HEK293 (cell line): ENCODE data around the gene KIF20B.
A peak's percentile ranks its signal among the peaks of the same experiment; 100 is the strongest.

Source experiments
- CTCF ChIA-PET: fragments of 350-600 bp; formaldehyde crosslinking; extraction: SDS; loops from one replicate; lab custom pipeline; 2021; ENCODE audit warnings: antibody characterized with exemption; lab: Yijun Ruan, JAX
- POLR2A ChIA-PET: fragments of 300-600 bp; formaldehyde crosslinking; extraction: SDS; loops from one replicate; lab custom pipeline; 2020; ENCODE audit warnings: antibody characterized with exemption, inconsistent platforms; lab: Yijun Ruan, JAX
- H3K27ac ChIP-seq: fragments of 200-500 bp; sonication (Bioruptor generic); 2 replicates; pipeline ENCODE4 v1.5.1; 2014; ENCODE audit warnings: low read depth, low read length, control low read depth, inconsistent platforms; ENCODE audit errors: extremely low read depth
- H3K36me3 ChIP-seq, 2 experiments: fragments of 200-500 bp in 1 of 2; sonication (Bioruptor generic) in 1 of 2; 1 replicate in 1 of 2; 2 replicates in 1 of 2; pipeline ENCODE4 v1.5.1; 2014 to 2017; ENCODE audit warnings: inconsistent platforms in 2 of 2, low read length in 2 of 2; ENCODE audit not compliant: control insufficient read depth in 2 of 2, insufficient read depth in 1 of 2
- H3K4me1 ChIP-seq: fragments of 200-500 bp; sonication (Bioruptor generic); 2 replicates; pipeline ENCODE4 v1.5.1; 2014; ENCODE audit warnings: mild to moderate bottlenecking, low read length, inconsistent platforms; ENCODE audit not compliant: control insufficient read depth, insufficient read depth
- H3K4me3 ChIP-seq: 2 replicates; pipeline ENCODE4 v1.5.1; 2011; ENCODE audit warnings: low read depth, mild to moderate bottlenecking, control low read depth, low read length, moderate library complexity
- H3K9me3 ChIP-seq: fragments of 200-500 bp; sonication (Bioruptor generic); 2 replicates; pipeline ENCODE4 v1.5.1; 2014; ENCODE audit warnings: low read depth, low read length, inconsistent platforms; ENCODE audit not compliant: control insufficient read depth, insufficient read depth
- FEZF1 ChIP-seq: fragments of 450-650 bp; formaldehyde crosslinking; IDR thresholded peaks from 2 replicates; pipeline ENCODE4 v1.5.1; 2016; ENCODE audit warnings: missing biosample characterization, missing genetic modification characterization
- KLF16 ChIP-seq: fragments of 450-650 bp; formaldehyde crosslinking; IDR thresholded peaks from 2 replicates; pipeline ENCODE4 v1.5.1; 2017; ENCODE audit warnings: missing biosample characterization, missing genetic modification characterization
- PRDM4 ChIP-seq: fragments of 450-650 bp; formaldehyde crosslinking; IDR thresholded peaks from 2 replicates; pipeline ENCODE4 v1.5.1; 2017; ENCODE audit warnings: missing biosample characterization, missing genetic modification characterization
- RBAK ChIP-seq: fragments of 450-650 bp; formaldehyde crosslinking; IDR thresholded peaks from 2 replicates; pipeline ENCODE4 v1.5.1; 2016; ENCODE audit warnings: missing biosample characterization, missing genetic modification characterization
- ZBTB11 ChIP-seq: fragments of 450-650 bp; formaldehyde crosslinking; conservative IDR thresholded peaks from 2 replicates; pipeline ENCODE4 v1.5.1; 2016; ENCODE audit warnings: low read depth, missing biosample characterization, missing genetic modification characterization
- ZNF521 ChIP-seq: fragments of 450-650 bp; formaldehyde crosslinking; IDR thresholded peaks from 2 replicates; pipeline ENCODE4 v1.5.1; 2017; ENCODE audit warnings: missing biosample characterization, mild to moderate bottlenecking, missing genetic modification characterization
- ZNF704 ChIP-seq: fragments of 450-650 bp; formaldehyde crosslinking; IDR thresholded peaks from 2 replicates; pipeline ENCODE4 v1.5.1; 2016; ENCODE audit warnings: missing biosample characterization, missing genetic modification characterization
- TF ChIP-seq, protein P1 (sequence below): fragments of 450-650 bp; formaldehyde crosslinking; IDR thresholded peaks from 2 replicates; pipeline ENCODE4 v1.5.1; 2016; ENCODE audit warnings: missing biosample characterization, missing genetic modification characterization
- TF ChIP-seq, protein P2 (sequence below): fragments of 450-650 bp; formaldehyde crosslinking; IDR thresholded peaks from 2 replicates; pipeline ENCODE4 v1.5.1; 2017; ENCODE audit warnings: missing biosample characterization, missing genetic modification characterization
- TF ChIP-seq, protein P3 (sequence below): fragments of 450-650 bp; formaldehyde crosslinking; IDR thresholded peaks from 2 replicates; pipeline ENCODE4 v1.5.1; 2016; ENCODE audit warnings: missing biosample characterization, missing genetic modification characterization, low read depth

The KIF20B gene

DNA sequence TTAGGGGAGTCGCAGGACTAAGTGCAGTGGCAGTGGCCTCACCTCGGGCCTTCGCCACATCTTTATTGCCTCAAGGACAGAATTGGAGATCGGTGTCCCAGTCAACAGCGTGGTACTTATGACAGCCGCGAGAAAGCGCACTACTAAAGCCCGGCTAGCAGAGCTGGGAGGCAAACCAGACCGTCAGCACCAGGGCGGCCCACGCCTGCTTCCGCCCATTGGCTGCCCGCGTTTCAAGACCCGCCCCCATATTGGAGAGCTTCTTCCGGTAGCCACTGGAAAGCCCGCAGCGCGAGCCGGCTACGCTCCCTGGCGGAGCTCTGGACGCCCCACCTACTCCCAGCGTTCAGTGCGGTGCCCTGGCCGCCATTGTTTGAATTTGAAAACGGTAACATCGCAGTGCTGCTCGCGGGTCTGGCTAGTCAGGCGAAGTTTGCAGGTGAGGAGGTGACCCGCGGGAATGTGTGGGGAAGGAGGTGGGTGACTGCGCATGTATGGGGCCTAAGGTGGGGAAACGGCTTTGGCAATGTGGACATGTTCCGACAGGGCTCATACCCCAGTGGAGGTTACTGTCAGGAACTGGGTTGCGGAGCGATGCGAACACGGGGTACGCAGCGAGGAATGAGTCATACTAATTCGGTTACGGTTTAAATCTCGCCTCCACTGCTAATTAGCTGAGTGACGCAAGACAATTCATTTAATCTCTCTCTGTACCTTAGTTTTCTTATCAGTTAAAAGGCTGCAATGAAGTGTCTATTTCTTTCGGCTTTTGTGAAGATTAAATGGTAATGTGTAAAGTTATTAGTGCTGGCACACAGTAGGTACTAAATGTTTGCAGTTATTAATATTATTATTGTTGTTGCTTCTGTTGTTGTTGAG, at the start of gene KIF20B (continued):
- TF ChIP-seq ZBTB11 (tag by site-specific recombination) (peak; percentile 54), ZNF704 (tag by site-specific recombination) (no peak)

DNA sequence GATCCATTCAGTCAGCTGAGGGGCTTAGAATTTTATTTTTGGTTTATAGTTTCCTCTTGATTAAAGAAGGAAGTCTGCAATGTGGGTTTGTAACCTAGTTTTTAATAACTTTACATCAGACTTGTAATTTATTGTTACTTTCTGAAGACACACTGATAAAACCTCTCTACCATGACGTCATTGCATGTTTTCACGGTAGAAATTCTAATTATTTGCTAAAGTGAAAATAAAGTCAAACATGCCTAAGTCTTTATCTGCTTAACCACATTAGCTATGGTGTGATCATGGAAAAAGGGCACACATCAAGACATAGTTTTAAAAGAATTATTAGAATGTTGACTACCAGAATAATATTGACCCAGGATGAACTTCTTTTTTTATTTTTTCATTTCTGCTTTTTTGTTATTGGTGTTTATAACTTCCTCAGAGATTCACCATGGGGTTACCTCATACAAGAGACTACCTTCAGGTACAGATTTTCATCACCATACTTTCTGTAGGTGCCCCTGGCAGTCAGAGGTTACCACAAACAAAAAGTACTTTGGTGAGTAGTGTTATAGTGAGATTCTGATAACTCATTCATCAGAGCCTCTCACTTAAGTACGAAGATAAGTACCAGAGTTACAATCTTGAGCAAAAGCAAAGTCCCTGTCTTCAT, 49.3 kb upstream of the KIF20B start:
- ChIA-PET POLR2A (no interaction called here), CTCF (no interaction called here)
- Histone ChIP-seq H3K9me3 (no peaks in the 10 kb centered on the region), H3K27ac (no peak overlapping the region), H3K36me3 (no peaks in the 10 kb centered on the region), H3K4me3 (no peak overlapping the region), H3K4me1 (no peaks in the 10 kb centered on the region)
- TF ChIP-seq, protein P1, sequence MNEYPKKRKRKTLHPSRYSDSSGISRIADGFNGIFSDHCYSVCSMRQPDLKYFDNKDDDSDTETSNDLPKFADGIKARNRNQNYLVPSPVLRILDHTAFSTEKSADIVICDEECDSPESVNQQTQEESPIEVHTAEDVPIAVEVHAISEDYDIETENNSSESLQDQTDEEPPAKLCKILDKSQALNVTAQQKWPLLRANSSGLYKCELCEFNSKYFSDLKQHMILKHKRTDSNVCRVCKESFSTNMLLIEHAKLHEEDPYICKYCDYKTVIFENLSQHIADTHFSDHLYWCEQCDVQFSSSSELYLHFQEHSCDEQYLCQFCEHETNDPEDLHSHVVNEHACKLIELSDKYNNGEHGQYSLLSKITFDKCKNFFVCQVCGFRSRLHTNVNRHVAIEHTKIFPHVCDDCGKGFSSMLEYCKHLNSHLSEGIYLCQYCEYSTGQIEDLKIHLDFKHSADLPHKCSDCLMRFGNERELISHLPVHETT (tag by site-specific recombination): no peak
- TF ChIP-seq ZNF521 (no peak), RBAK (tag by site-specific recombination) (no peak), FEZF1 (tag by site-specific recombination) (no peak), KLF16 (tag by site-specific recombination) (no peak), PRDM4 (tag by site-specific recombination) (no peak)
- TF ChIP-seq, protein P2, sequence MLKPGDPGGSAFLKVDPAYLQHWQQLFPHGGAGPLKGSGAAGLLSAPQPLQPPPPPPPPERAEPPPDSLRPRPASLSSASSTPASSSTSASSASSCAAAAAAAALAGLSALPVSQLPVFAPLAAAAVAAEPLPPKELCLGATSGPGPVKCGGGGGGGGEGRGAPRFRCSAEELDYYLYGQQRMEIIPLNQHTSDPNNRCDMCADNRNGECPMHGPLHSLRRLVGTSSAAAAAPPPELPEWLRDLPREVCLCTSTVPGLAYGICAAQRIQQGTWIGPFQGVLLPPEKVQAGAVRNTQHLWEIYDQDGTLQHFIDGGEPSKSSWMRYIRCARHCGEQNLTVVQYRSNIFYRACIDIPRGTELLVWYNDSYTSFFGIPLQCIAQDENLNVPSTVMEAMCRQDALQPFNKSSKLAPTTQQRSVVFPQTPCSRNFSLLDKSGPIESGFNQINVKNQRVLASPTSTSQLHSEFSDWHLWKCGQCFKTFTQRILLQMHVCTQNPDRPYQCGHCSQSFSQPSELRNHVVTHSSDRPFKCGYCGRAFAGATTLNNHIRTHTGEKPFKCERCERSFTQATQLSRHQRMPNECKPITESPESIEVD: 0 out of 2 replicates have a peak, but pooled peaks have one; percentile 25
- TF ChIP-seq, protein P3, sequence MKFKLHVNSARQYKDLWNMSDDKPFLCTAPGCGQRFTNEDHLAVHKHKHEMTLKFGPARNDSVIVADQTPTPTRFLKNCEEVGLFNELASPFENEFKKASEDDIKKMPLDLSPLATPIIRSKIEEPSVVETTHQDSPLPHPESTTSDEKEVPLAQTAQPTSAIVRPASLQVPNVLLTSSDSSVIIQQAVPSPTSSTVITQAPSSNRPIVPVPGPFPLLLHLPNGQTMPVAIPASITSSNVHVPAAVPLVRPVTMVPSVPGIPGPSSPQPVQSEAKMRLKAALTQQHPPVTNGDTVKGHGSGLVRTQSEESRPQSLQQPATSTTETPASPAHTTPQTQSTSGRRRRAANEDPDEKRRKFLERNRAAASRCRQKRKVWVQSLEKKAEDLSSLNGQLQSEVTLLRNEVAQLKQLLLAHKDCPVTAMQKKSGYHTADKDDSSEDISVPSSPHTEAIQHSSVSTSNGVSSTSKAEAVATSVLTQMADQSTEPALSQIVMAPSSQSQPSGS: peak; percentile 43; the same call in 1 of the 2 replicates
